DOHH2 (cell line): ENCODE results near the gene IQGAP1.

Source experiments
- EZH2phosphoT487 ChIP-seq: fragments of 200-600 bp; sonication (generic); IDR thresholded peaks from 2 replicates; pipeline ENCODE4 v1.6.1; 2017; ENCODE audit warnings: borderline replicate concordance, mild to moderate bottlenecking, antibody characterized with exemption, low read length, moderate library complexity, mixed read lengths
- TF ChIP-seq, protein P1 (sequence below): fragments of 200-600 bp; sonication (generic); IDR thresholded peaks from one replicate; pipeline ENCODE4 v1.5.1; 2014; ENCODE audit warnings: antibody characterized with exemption, mild to moderate bottlenecking, low read depth, low read length; ENCODE audit not compliant: poor library complexity, severe bottlenecking

DNA sequence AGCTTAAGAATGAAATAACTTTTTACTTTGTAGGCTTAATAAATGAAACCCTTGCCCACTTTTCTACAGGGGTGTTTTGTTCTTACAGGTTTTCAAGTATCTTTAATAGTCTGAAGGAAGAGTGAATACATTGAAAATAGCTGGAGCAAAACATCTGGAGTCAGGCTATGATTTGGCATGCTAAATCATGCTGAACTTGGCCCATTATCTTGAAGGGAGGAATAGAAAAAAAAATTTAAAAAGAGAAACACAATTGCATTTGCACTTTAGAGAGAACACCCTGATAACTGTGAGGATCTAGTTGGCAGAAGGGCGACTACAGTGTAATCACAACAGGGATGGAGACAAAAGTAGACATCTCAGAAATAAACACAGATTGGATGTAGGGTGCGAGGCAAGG, 1.8 kb upstream of the IQGAP1 start:
- TF ChIP-seq, protein P1, sequence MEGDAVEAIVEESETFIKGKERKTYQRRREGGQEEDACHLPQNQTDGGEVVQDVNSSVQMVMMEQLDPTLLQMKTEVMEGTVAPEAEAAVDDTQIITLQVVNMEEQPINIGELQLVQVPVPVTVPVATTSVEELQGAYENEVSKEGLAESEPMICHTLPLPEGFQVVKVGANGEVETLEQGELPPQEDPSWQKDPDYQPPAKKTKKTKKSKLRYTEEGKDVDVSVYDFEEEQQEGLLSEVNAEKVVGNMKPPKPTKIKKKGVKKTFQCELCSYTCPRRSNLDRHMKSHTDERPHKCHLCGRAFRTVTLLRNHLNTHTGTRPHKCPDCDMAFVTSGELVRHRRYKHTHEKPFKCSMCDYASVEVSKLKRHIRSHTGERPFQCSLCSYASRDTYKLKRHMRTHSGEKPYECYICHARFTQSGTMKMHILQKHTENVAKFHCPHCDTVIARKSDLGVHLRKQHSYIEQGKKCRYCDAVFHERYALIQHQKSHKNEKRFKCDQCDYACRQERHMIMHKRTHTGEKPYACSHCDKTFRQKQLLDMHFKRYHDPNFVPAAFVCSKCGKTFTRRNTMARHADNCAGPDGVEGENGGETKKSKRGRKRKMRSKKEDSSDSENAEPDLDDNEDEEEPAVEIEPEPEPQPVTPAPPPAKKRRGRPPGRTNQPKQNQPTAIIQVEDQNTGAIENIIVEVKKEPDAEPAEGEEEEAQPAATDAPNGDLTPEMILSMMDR, result no peak
- TF ChIP-seq EZH2phosphoT487, result no peak
